SK-N-SH (cell line): ENCODE measurements around the gene LARGE2. TPM values are rescaled to one million over a fixed set of nuclear protein-coding genes. Genes with fewer than 3 reads are reported as not detected.

ENCODE experiments used
- CTCF ChIA-PET: fragments of 300-600, 350-600 bp; formaldehyde crosslinking; extraction: SDS; loops from one replicate; lab custom pipeline; 2021; lab: Yijun Ruan, JAX
- POLR2A ChIA-PET: fragments of 350-600 bp; sonication (Branson Sonifier 250); formaldehyde crosslinking; extraction: SDS; loops from one replicate; lab custom pipeline; 2020; ENCODE audit warnings: antibody characterized with exemption, inconsistent platforms; lab: Yijun Ruan, JAX
- DNase-seq: peaks from one replicate; pipeline ENCODE4 v3.0.0; 2012
- H2AFZ ChIP-seq: fragments of 200-600 bp; sonication (generic); 2 replicates; pipeline ENCODE4 v1.8.1; 2016; ENCODE audit warnings: antibody characterized with exemption, mild to moderate bottlenecking, low read depth
- H3F3A ChIP-seq: fragments of 200-600 bp; sonication (generic); replicated peaks from 2 replicates; pipeline ENCODE3; 2016; ENCODE audit warnings: antibody characterized with exemption, mild to moderate bottlenecking; ENCODE audit not compliant: insufficient read depth
- H3K27ac ChIP-seq, 2 experiments: fragments of 200-500 bp in 1 of 2; fragments of 200-600 bp in 1 of 2; sonication (Bioruptor generic) in 1 of 2; sonication (generic), shearing (Covaris generic) in 1 of 2; 2 replicates each; pipeline versions ENCODE4 v1.5.1 to v1.6.1; 2014 to 2016; ENCODE audit warnings: low read depth in 2 of 2, inconsistent platforms in 1 of 2, low read length in 1 of 2, mild to moderate bottlenecking in 1 of 2, mixed read lengths in 1 of 2
- H3K27me3 ChIP-seq: fragments of 200-600 bp; sonication (generic), shearing (Covaris generic); 2 replicates; pipeline ENCODE4 v1.6.1; 2016; ENCODE audit warnings: mixed run types; ENCODE audit not compliant: insufficient read depth
- H3K36me3 ChIP-seq, 2 experiments: fragments of 200-500 bp in 1 of 2; fragments of 200-600 bp in 1 of 2; sonication (Bioruptor generic) in 1 of 2; sonication (generic) in 1 of 2; replicated peaks in 1 of 2; 2 replicates each; pipeline versions ENCODE3 to v1.5.1; 2014 to 2016; ENCODE audit warnings: low read length in 1 of 2, mild to moderate bottlenecking in 1 of 2; ENCODE audit not compliant: insufficient read depth in 2 of 2, control insufficient read depth in 1 of 2
- H3K4me1 ChIP-seq, 2 experiments: fragments of 200-500 bp in 1 of 2; fragments of 200-600 bp in 1 of 2; sonication (Bioruptor generic) in 1 of 2; sonication (generic), shearing (Covaris generic) in 1 of 2; 2 replicates each; pipeline versions ENCODE4 v1.5.1 to v1.6.1; 2014 to 2016; ENCODE audit warnings: low read depth in 1 of 2, low read length in 1 of 2, mixed run types in 1 of 2; ENCODE audit not compliant: insufficient read depth in 2 of 2, control insufficient read depth in 1 of 2
- H3K4me2 ChIP-seq: fragments of 200-600 bp; sonication (generic), shearing (Covaris generic); 2 replicates; pipeline ENCODE4 v1.6.1; 2017; ENCODE audit warnings: mixed run types
- H3K4me3 ChIP-seq, 2 experiments: fragments of 200-500 bp in 1 of 2; fragments of 200-600 bp in 1 of 2; sonication (Bioruptor generic) in 1 of 2; sonication (generic), shearing (Covaris generic) in 1 of 2; 2 replicates each; pipeline versions ENCODE4 v1.5.1 to v1.8.1; 2014 to 2016; ENCODE audit warnings: low read depth in 2 of 2, inconsistent platforms in 1 of 2, low read length in 1 of 2, mild to moderate bottlenecking in 1 of 2, mixed read lengths in 1 of 2, moderate library complexity in 1 of 2
- H3K79me2 ChIP-seq: fragments of 200-600 bp; sonication (generic); 2 replicates; pipeline ENCODE4 v1.8.1; 2017; ENCODE audit warnings: mild to moderate bottlenecking; ENCODE audit not compliant: insufficient read depth
- H3K9ac ChIP-seq: fragments of 200-600 bp; sonication (generic); 2 replicates; pipeline ENCODE4 v1.6.1; 2017; ENCODE audit warnings: mixed run types
- H3K9me2 ChIP-seq: fragments of 200-600 bp; sonication (generic); 2 replicates; pipeline ENCODE4 v1.6.1; 2017; ENCODE audit warnings: mixed run types
- H3K9me3 ChIP-seq: fragments of 200-600 bp; sonication (generic); 2 replicates; pipeline ENCODE4 v1.6.1; 2017; ENCODE audit warnings: mixed run types, mild to moderate bottlenecking, moderate library complexity
- H4K20me1 ChIP-seq: fragments of 200-600 bp; sonication (generic); 2 replicates; pipeline ENCODE4 v1.6.1; 2017; ENCODE audit warnings: mild to moderate bottlenecking, mixed run types; ENCODE audit not compliant: insufficient read depth
- EP300 ChIP-seq, 2 experiments: IDR thresholded peaks; 2 replicates each; pipeline versions ENCODE4 v1.4.0 to v1.6.1; 2012; ENCODE audit warnings: borderline replicate concordance in 1 of 2, low read depth in 1 of 2, low read length in 1 of 2
- EZH2phosphoT487 ChIP-seq: fragments of 200-600 bp; sonication (generic); IDR thresholded peaks from 2 replicates; pipeline ENCODE4 v1.6.1; 2017; ENCODE audit warnings: low read depth, mixed run types, mild to moderate bottlenecking, antibody characterized with exemption, moderate library complexity, borderline replicate concordance
- FOXJ3 ChIP-seq: sonication (generic); formaldehyde crosslinking; IDR thresholded peaks from 2 replicates; pipeline ENCODE4 v1.5.1; 2020; ENCODE audit warnings: mild to moderate bottlenecking, missing genetic modification reagents
- GATA2 ChIP-seq: sonication (generic); formaldehyde crosslinking; IDR thresholded peaks from 2 replicates; pipeline ENCODE4 v1.5.0; 2020; ENCODE audit warnings: mild to moderate bottlenecking, missing genetic modification reagents
- NFIC ChIP-seq: IDR thresholded peaks from 2 replicates; pipeline ENCODE4 v1.4.0; 2012; ENCODE audit warnings: borderline replicate concordance
- POLR2AphosphoS5 ChIP-seq: IDR thresholded peaks from 2 replicates; pipeline ENCODE4 v1.6.1; 2012; ENCODE audit warnings: low read depth, low read length
- RAD21 ChIP-seq: IDR thresholded peaks from 2 replicates; pipeline ENCODE4 v1.6.1; 2012; ENCODE audit warnings: mild to moderate bottlenecking, low read length
- RFX5 ChIP-seq: IDR thresholded peaks from 2 replicates; pipeline ENCODE4 v1.6.1; 2012; ENCODE audit warnings: mild to moderate bottlenecking, improper control_type of control experiment, low read length
- RXRA ChIP-seq: IDR thresholded peaks from 2 replicates; pipeline ENCODE4 v1.4.0; 2012; ENCODE audit warnings: low read depth, mild to moderate bottlenecking, borderline replicate concordance
- TAF1 ChIP-seq: IDR thresholded peaks from 2 replicates; pipeline ENCODE4 v1.6.1; 2012; ENCODE audit warnings: low read depth, mild to moderate bottlenecking, low read length, moderate library complexity, borderline replicate concordance
- TCF12 ChIP-seq: IDR thresholded peaks from 2 replicates; pipeline ENCODE4 v1.4.0; 2012
- WGBS: methylation state at CpG from one replicate; pipeline ENCODE4 v1.1.6; 2017; ENCODE audit warnings: low lambda C conversion rate; 5-methylcytosine and 5-hydroxymethylcytosine counted together
- polyA plus RNA-seq, 3 experiments: library from polyadenylated mRNA; depleted of rRNA; stranded (reverse); fragments of >200 nt; gene quantifications; 2 replicates each; pipeline ENCODE4 v1.2.3, GENCODE V29; 2012
- TF ChIP-seq, protein P1 (sequence below): fragments of 200-600 bp; sonication (generic); IDR thresholded peaks from 2 replicates; pipeline ENCODE4 v1.6.1; 2017; ENCODE audit warnings: antibody characterized with exemption, mild to moderate bottlenecking, moderate library complexity
- TF ChIP-seq, protein P2 (sequence below): IDR thresholded peaks from 2 replicates; pipeline ENCODE4 v1.6.1; 2012; ENCODE audit warnings: mild to moderate bottlenecking, low read depth, low read length, moderate library complexity
- TF ChIP-seq, protein P3 (sequence below): IDR thresholded peaks from 2 replicates; pipeline ENCODE4 v1.4.0; 2012; ENCODE audit warnings: low read depth, borderline replicate concordance

The LARGE2 gene
- polyA plus RNA-seq, 1 of the 3 experiments (the other 2 are of a cell fraction): 2.4 TPM

DNA sequence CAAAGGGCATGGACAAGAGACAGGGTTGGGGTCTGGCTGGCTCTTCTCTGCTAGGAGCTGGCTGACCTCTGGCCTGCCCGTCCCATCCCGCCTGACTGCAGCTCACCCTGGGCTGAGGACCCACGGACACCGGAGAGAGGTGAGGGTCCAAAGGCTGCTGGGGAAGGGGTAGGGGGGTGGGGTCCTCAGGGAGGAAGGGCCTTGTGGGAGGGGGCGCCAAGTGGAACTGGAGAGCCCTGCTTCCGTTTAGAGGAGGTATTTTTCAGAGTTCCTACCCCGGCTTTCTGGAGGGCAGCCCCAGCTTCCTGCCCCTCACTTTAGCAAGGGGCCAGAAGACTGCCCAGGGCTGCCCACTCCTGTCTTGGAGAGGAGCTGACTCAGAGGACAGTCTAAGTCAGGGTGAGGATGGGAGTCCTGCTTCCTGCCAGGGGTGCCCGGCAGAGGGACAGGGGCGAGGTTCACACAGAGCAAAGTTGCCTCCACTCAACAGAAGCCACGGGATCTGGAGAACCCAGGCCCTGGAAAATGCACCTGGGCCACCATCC is 7.1 kb downstream of the LARGE2 start:
- POLR2A ChIA-PET: no interaction called here
- WGBS: 80% methylated on average over 10 of the region's 10 CpGs
- Histone ChIP-seq H3K4me1 (peaks cover 0 to 5% of the 10 kb centered on the region in 2 experiments; a peak in 1 of 4 replicates), H3F3A (no peaks in the 10 kb centered on the region), H3K9me2 (no peaks in the 10 kb centered on the region), H3K79me2 (no peaks in the 10 kb centered on the region), H3K4me2 (no peak overlapping the region), H3K36me3 (peaks cover 11 to 19% of the 10 kb centered on the region in 2 experiments), H3K27me3 (no peaks in the 10 kb centered on the region), H4K20me1 (no peaks in the 10 kb centered on the region), H2AFZ (no peak overlapping the region), H3K4me3 (no peak overlapping the region), H3K27ac (no peak overlapping the region; a peak in 1 of 4 replicates), H3K9me3 (no peaks in the 10 kb centered on the region), H3K9ac (no peak overlapping the region)
- CTCF ChIA-PET: interaction anchor here (1.1 to 5.0 kb wide), 2 partner anchors 57 to 77 kb away, joined by 5 to 25 read pairs; no protein-coding TSS in a partner anchor
- DNase-seq: no peak
- TF ChIP-seq, protein P1, sequence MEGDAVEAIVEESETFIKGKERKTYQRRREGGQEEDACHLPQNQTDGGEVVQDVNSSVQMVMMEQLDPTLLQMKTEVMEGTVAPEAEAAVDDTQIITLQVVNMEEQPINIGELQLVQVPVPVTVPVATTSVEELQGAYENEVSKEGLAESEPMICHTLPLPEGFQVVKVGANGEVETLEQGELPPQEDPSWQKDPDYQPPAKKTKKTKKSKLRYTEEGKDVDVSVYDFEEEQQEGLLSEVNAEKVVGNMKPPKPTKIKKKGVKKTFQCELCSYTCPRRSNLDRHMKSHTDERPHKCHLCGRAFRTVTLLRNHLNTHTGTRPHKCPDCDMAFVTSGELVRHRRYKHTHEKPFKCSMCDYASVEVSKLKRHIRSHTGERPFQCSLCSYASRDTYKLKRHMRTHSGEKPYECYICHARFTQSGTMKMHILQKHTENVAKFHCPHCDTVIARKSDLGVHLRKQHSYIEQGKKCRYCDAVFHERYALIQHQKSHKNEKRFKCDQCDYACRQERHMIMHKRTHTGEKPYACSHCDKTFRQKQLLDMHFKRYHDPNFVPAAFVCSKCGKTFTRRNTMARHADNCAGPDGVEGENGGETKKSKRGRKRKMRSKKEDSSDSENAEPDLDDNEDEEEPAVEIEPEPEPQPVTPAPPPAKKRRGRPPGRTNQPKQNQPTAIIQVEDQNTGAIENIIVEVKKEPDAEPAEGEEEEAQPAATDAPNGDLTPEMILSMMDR: no peak
- no peak for TF ChIP-seq TCF12
- TF ChIP-seq TAF1: no peak
- TF ChIP-seq NFIC: no peak
- TF ChIP-seq FOXJ3 (CRISPR knock-in tag): no peak
- no peak for TF ChIP-seq POLR2AphosphoS5
- TF ChIP-seq, protein P2, sequence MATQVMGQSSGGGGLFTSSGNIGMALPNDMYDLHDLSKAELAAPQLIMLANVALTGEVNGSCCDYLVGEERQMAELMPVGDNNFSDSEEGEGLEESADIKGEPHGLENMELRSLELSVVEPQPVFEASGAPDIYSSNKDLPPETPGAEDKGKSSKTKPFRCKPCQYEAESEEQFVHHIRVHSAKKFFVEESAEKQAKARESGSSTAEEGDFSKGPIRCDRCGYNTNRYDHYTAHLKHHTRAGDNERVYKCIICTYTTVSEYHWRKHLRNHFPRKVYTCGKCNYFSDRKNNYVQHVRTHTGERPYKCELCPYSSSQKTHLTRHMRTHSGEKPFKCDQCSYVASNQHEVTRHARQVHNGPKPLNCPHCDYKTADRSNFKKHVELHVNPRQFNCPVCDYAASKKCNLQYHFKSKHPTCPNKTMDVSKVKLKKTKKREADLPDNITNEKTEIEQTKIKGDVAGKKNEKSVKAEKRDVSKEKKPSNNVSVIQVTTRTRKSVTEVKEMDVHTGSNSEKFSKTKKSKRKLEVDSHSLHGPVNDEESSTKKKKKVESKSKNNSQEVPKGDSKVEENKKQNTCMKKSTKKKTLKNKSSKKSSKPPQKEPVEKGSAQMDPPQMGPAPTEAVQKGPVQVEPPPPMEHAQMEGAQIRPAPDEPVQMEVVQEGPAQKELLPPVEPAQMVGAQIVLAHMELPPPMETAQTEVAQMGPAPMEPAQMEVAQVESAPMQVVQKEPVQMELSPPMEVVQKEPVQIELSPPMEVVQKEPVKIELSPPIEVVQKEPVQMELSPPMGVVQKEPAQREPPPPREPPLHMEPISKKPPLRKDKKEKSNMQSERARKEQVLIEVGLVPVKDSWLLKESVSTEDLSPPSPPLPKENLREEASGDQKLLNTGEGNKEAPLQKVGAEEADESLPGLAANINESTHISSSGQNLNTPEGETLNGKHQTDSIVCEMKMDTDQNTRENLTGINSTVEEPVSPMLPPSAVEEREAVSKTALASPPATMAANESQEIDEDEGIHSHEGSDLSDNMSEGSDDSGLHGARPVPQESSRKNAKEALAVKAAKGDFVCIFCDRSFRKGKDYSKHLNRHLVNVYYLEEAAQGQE: no peak
- no peak for TF ChIP-seq RXRA
- no peak for TF ChIP-seq GATA2

DNA sequence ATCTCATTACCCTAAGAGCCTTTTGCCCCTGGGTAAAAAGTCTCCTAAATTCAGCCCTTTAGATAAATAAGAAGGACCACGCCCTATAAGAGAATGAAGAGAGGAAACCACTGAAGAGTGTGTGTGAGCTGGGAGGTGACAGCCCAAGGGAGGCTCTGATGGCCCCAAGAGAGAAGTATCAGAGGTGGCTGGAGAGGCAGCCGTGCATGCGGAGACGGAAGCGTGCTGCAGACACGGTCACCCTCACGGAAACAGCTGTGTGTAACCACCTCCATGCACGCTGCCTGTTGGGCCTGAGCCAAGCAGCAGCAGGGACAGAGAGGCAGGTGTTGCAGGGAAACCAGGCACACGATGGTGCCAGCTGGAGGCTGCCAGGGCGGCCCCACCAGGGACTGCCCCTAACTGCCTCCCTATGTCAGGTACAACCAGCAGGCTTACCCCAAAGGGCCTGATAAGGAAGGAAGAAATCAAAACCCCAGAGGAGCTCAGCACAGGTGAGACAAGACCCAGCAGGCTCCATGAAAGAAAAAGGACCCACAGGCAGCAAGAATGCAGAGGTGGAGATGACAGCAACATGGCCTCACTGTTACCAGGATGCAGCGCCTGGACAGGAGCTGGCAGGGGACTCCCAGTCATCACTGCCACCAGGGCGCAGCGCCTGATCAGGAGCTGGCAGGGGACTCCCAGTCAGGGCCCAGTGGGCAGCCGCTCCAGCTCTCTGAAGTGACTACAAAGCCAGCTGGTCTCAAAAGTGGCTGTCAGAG is 7.8 kb downstream of the LARGE2 start:
- Histone ChIP-seq H3K9me2 (no peaks in the 10 kb centered on the region), H3K27ac (no peak overlapping the region; a peak in 1 of 4 replicates), H3K79me2 (no peaks in the 10 kb centered on the region), H2AFZ (no peak overlapping the region), H3K9ac (no peak overlapping the region), H3K27me3 (no peaks in the 10 kb centered on the region), H3K9me3 (no peaks in the 10 kb centered on the region), H3F3A (no peaks in the 10 kb centered on the region), H3K4me3 (no peak overlapping the region), H3K36me3 (peaks cover 11 to 25% of the 10 kb centered on the region in 2 experiments), H4K20me1 (no peaks in the 10 kb centered on the region), H3K4me2 (no peak overlapping the region), H3K4me1 (peaks cover 0 to 5% of the 10 kb centered on the region in 2 experiments; a peak in 1 of 4 replicates)
- CTCF ChIA-PET: interaction anchor here (0.8 to 5.0 kb wide), 5 partner anchors 15 to 76 kb away, joined by 3 to 25 read pairs (median 5); no protein-coding TSS in a partner anchor
- POLR2A ChIA-PET: no interaction called here
- 85% methylated on average over 10 of the region's 14 CpGs for WGBS
- peak; percentile 39 for DNase-seq
- TF ChIP-seq TCF12 (no peak), EZH2phosphoT487 (no peak), RFX5 (no peak), EP300 (IDR thresholded peaks at IDR 0.05; ENCODE audit: borderline replicate concordance in 1 of 2, low read depth in 1 of 2, low read length in 1 of 2) (no peak), RAD21 (no peak), FOXJ3 (CRISPR knock-in tag) (no peak)
- TF ChIP-seq, protein P3, sequence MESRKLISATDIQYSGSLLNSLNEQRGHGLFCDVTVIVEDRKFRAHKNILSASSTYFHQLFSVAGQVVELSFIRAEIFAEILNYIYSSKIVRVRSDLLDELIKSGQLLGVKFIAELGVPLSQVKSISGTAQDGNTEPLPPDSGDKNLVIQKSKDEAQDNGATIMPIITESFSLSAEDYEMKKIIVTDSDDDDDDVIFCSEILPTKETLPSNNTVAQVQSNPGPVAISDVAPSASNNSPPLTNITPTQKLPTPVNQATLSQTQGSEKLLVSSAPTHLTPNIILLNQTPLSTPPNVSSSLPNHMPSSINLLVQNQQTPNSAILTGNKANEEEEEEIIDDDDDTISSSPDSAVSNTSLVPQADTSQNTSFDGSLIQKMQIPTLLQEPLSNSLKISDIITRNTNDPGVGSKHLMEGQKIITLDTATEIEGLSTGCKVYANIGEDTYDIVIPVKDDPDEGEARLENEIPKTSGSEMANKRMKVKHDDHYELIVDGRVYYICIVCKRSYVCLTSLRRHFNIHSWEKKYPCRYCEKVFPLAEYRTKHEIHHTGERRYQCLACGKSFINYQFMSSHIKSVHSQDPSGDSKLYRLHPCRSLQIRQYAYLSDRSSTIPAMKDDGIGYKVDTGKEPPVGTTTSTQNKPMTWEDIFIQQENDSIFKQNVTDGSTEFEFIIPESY: no peak
- TF ChIP-seq, protein P1: no peak
